GM06990 (cell line): Measurements from ENCODE around the gene FASLG.

Experiments
- DNase-seq: peaks from one replicate; pipeline ENCODE4 v3.0.0-alpha.2; 2011; ENCODE audit not compliant: insufficient read length; ENCODE audit errors: extremely low read depth
- H3K27me3 ChIP-seq: replicated peaks from 2 replicates; pipeline ENCODE4 v1.6.0; 2011; ENCODE audit warnings: low read length; ENCODE audit not compliant: control insufficient read depth, insufficient read depth
- H3K36me3 ChIP-seq: 2 replicates; pipeline ENCODE4 v1.5.1; 2011; ENCODE audit warnings: low read length; ENCODE audit not compliant: control insufficient read depth, insufficient read depth
- H3K4me3 ChIP-seq: replicated peaks from 2 replicates; pipeline ENCODE4 v1.5.1; 2011; ENCODE audit warnings: low read depth, mild to moderate bottlenecking, control low read depth, low read length
- TF ChIP-seq, protein P1 (sequence below): IDR thresholded peaks from 2 replicates; pipeline ENCODE4 v1.5.1; 2011; ENCODE audit warnings: low read length, control low read depth, mild to moderate bottlenecking, inconsistent platforms; ENCODE audit not compliant: insufficient read depth, poor library complexity, severe bottlenecking

Gene FASLG

GRCh38 chr1:172638249-172638648 lies 20.7 kb upstream of the FASLG start:
- TF ChIP-seq, protein P1, sequence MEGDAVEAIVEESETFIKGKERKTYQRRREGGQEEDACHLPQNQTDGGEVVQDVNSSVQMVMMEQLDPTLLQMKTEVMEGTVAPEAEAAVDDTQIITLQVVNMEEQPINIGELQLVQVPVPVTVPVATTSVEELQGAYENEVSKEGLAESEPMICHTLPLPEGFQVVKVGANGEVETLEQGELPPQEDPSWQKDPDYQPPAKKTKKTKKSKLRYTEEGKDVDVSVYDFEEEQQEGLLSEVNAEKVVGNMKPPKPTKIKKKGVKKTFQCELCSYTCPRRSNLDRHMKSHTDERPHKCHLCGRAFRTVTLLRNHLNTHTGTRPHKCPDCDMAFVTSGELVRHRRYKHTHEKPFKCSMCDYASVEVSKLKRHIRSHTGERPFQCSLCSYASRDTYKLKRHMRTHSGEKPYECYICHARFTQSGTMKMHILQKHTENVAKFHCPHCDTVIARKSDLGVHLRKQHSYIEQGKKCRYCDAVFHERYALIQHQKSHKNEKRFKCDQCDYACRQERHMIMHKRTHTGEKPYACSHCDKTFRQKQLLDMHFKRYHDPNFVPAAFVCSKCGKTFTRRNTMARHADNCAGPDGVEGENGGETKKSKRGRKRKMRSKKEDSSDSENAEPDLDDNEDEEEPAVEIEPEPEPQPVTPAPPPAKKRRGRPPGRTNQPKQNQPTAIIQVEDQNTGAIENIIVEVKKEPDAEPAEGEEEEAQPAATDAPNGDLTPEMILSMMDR = no peak
- Histone ChIP-seq H3K27me3 (no peaks in the 10 kb centered on the region; the same call in 1 of the 2 replicates), H3K4me3 (no peak overlapping the region), H3K36me3 (no peaks in the 10 kb centered on the region)
- no peak for DNase-seq

DNA sequence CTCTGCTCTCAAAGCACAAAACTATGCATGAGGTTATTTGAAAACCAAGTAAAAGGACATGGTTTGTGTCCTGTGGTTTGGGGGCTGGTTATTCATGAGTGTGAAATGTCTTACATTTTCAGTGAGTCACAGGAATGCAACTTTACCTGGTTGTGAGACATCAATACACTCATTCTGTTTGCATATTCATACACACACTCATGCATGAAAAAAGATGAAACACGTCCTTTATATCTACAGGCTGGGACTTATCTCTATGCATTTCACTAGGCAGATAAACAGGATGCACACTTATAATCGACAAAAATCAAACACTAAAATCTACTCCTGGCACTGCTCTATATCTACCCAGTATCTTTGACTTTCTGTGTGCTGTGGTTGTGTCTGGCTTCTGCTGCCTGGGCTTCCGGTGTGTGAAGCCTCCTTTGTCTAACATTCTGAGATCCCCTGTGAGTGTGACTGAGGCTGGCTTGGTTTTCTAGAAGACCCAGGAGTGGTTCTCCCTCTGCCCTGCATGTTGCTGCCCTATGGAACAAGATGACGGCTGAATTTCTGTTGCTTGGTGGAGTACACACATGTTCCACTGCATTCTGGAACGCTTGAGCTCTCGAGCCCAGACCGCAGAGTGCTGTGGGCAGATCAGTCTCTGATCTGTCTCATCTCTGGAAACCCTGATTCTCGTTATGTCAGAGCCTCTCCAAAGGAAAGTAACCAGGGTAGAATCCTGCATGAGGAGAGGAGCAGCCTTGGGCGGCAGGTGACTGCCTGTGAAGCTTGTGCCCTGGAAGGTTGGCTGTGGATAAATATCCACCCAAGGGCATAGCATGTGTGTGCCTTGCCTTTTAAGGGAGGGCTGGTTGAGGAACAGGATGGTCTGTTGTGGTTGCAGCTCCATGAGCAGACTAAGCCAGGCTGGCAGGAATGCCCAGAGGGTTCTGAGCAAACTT lies 19.7 kb upstream of the FASLG start:
- TF ChIP-seq, protein P1 = no peak
- DNase-seq = peak; percentile 62
- Histone ChIP-seq H3K36me3 (no peaks in the 10 kb centered on the region), H3K4me3 (peak overlapping the region; percentile 8; the same call in 1 of the 2 replicates), H3K27me3 (no peaks in the 10 kb centered on the region; the same call in 1 of the 2 replicates)

GRCh38 chr1:172640111-172640510 lies 18.8 kb upstream of the FASLG start:
- H3K4me3 ChIP-seq = no peak overlapping the region
- no peaks in the 10 kb centered on the region; the same call in 1 of the 2 replicates for H3K27me3 ChIP-seq
- DNase-seq = no peak
- TF ChIP-seq, protein P1 = no peak
- H3K36me3 ChIP-seq = no peaks in the 10 kb centered on the region

DNA sequence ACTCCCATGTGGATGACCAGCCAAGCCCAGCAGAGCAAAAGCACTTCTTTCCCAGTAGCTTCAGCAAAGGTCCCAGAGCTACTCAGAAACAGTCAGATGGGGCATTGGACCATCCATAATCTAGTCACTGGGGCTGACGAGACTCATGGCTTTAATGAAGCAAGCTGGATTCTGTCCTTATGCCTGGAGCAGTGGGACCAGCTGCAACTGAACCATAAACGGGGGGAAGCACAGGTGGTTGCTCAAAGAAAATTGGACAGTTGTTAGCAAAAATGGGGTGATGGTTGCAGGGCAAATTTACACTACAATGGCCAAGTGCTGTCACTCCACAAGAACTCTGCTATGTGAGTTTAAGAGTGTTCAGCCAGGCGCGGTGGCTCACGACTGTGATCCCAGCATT lies 17.4 kb upstream of the FASLG start:
- TF ChIP-seq, protein P1 = no peak
- no peak overlapping the region for H3K4me3 ChIP-seq
- no peaks in the 10 kb centered on the region for H3K36me3 ChIP-seq
- no peak for DNase-seq
- H3K27me3 ChIP-seq = no peaks in the 10 kb centered on the region; the same call in 1 of the 2 replicates

DNA sequence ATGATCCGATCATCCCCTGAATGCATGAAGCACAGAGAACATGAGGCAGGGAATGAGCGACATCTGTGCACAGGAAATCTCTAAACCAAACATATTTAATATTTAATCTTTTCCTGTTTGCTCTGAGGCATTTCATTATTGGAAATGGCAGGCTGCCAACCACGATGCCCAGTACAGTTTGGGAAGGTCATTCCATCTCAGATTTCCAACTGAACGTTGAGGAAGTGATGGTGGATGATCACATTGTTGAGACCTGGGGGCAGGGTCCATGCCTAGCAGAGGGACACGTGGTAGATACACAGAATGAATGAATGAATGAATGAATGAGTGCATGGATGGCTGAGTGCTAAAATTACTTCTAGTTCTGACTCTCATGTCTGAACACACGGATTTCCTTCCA lies 15.9 kb upstream of the FASLG start:
- TF ChIP-seq, protein P1 = no peak
- DNase-seq = no peak
- no peaks in the 10 kb centered on the region; the same call in 1 of the 2 replicates for H3K27me3 ChIP-seq

More for the DNA sequence above, 15.9 kb upstream of the FASLG start:
- H3K36me3 ChIP-seq = no peaks in the 10 kb centered on the region
- H3K4me3 ChIP-seq = no peak overlapping the region
